Fibroblast of skin of abdomen (primary cell): ENCODE measurements around the gene REG1A. TPM values are rescaled to one million over a fixed set of nuclear protein-coding genes. Genes with fewer than 3 reads are reported as not detected.

Experiments used
- DNase-seq: peaks from one replicate; pipeline ENCODE4 v3.0.0-alpha.2; 2013
- polyA plus RNA-seq, 2 experiments: library from polyadenylated mRNA; unstranded; fragments of 120-200 nt; gene quantifications; one replicate each; pipeline ENCODE4 v1.2.1, GENCODE V29; 2013; ENCODE audit not compliant: insufficient read length in 2 of 2

The REG1A gene
- polyA plus RNA-seq (2013, experiment 1 of 2; ENCODE audit: insufficient read length): not detected
- polyA plus RNA-seq (2013, experiment 2 of 2; ENCODE audit: insufficient read length): not detected

- no peak for DNase-seq
Observed at GRCh38 chr2:79120194-79120713, at the start of gene REG1A. TSS of gene REG1A (plus strand) at chr2:79120488. CDS start at chr2:79120862, 374 bp downstream.

DNA sequence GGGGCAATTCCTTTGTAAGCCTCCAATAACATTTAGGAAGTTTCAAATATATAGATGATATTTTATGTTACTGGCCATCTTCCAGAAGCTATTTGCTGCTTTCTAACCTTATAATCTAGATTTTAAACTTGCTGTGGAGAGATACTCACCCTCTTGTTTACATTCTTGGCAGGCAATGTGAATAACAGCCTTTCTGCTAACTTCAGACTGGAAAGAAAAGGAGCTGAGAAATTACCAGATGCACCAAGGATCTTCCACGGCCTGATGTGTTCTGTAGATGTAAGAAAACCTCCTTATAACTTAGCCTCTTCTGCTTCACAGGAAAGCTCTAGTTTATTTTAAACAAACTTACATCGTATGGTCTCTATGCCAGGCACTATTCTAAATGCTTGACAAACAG is 49.2 kb upstream of the REG1A start:
- no peak for DNase-seq

DNA sequence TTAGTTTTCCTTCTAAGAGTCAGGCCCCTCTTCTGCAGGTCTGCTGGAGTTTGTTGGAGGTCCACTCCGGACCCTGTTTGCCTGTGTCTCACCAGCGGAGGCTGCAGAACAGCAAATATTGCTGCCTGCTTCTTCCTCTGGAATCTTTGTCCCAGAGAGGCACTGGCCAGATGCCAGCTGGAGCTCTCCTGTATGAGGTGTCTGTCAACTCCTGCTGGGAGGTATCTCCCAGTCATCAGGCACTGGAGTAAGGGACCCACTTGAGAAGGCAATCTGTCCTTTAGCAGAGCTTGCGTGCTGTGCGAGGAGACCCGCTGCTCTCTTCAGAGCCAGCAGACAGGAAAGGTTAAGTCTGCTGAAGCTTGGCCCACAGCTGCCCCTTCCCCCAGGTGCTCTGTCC is 37.3 kb upstream of the REG1A start:
- no peak for DNase-seq

GRCh38 chr2:79083597-79084251 is 36.6 kb upstream of the REG1A start:
- no peak for DNase-seq

- no peak for DNase-seq
Observed at GRCh38 chr2:79084495-79085135, 35.7 kb upstream of the REG1A start.

- no peak for DNase-seq
Observed at GRCh38 chr2:79085382-79085781, 34.9 kb upstream of the REG1A start.

GRCh38 chr2:79086255-79086654 is 34.0 kb upstream of the REG1A start:
- DNase-seq: no peak

- DNase-seq: no peak
Observed at GRCh38 chr2:79087785-79088364, 32.4 kb upstream of the REG1A start, which contains the start of gene REG1B. TSS of gene REG1B (minus strand) at chr2:79087993. CDS start at chr2:79087612, 381 bp downstream.

- no peak for DNase-seq
Observed at GRCh38 chr2:79090693-79091092, 29.6 kb upstream of the REG1A start.

DNA sequence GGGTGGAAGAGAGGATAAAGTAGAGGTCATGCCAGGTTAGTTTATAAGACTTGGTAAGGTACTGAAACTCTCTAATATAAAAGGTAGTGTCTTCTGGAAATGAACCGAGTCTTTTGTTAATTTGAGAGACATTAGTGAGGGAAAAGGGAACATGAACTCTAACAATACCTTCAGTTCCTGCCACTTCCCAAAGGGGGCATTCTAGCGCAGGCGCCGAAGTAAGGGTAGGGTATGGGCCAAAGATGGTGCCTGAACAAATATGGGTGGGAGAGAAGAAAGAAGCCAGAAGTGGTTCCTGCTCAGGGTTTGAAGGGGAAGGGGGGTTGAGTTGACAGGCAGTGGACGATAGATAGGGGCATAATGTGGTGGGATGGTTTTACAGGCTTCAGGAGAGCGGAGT is 22.4 kb upstream of the REG1A start:
- DNase-seq: no peak

GRCh38 chr2:79099140-79099686 is 21.1 kb upstream of the REG1A start:
- DNase-seq: no peak

DNA sequence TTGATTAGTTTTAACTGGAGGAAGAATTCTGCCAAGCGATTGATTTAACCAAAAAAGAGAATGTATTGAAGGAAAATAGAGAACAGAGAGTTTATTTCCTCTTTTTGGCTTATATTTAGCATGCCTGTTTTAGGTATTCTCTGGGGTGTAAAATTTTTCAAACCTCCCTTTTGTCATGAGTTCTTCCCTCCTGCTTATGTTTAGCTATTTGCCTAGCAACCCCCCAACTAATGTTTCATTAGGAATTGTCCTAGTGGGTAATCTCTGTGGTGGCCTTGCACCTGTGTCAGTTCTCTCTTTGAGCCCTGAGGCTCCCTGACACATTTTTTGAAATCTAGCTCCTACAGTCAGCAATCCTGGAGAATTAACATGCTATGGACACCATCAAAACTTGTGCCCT is 20.0 kb upstream of the REG1A start:
- no peak for DNase-seq

- DNase-seq: no peak
Observed at GRCh38 chr2:79101024-79101423, 19.3 kb upstream of the REG1A start.

DNA sequence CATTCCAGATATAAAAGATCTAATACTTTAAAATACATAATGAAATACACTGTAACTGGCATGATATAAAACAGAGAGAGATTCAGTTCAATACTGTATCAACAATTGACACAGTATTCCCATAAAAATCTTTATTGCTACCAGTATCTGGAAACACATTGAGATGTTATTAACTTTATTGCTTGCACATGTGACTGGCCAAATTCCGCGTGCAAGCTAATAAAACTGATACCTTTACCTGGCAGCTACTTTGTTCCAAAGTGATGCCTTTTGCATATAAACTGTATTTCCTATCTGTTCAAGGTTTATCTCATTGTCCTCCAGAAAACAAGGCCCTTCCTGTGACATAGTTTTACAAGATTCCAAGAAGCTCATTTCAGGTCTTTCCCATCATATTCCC is 17.1 kb upstream of the REG1A start:
- DNase-seq: no peak

DNA sequence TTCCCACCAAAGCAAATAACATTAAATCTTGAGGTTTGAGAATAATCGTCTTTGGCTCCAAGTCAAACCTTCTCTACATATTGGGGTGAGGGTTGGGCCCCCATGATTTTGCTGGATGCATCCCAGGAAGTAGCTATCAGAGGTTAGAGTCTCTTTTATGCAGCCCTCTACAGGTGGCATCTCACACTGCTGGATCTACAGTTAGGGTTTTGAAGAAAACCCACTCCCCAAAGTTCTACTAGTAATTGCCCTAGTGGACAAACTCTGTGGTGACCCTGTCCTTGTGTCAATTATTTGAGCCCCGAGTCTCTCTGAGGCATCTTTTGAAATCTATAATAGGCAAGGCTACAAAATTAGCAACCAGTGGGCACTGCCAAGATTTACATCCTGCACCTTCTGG is 15.0 kb upstream of the REG1A start:
- no peak for DNase-seq

- DNase-seq: no peak
Observed at GRCh38 chr2:79112269-79112668, 8.0 kb upstream of the REG1A start.

GRCh38 chr2:79114797-79115494 is 5.3 kb upstream of the REG1A start:
- no peak for DNase-seq

GRCh38 chr2:79116997-79117928 is 3.0 kb upstream of the REG1A start:
- DNase-seq: no peak

- DNase-seq: no peak
Observed at GRCh38 chr2:79122676-79123075, 2.4 kb downstream of the REG1A start.

DNA sequence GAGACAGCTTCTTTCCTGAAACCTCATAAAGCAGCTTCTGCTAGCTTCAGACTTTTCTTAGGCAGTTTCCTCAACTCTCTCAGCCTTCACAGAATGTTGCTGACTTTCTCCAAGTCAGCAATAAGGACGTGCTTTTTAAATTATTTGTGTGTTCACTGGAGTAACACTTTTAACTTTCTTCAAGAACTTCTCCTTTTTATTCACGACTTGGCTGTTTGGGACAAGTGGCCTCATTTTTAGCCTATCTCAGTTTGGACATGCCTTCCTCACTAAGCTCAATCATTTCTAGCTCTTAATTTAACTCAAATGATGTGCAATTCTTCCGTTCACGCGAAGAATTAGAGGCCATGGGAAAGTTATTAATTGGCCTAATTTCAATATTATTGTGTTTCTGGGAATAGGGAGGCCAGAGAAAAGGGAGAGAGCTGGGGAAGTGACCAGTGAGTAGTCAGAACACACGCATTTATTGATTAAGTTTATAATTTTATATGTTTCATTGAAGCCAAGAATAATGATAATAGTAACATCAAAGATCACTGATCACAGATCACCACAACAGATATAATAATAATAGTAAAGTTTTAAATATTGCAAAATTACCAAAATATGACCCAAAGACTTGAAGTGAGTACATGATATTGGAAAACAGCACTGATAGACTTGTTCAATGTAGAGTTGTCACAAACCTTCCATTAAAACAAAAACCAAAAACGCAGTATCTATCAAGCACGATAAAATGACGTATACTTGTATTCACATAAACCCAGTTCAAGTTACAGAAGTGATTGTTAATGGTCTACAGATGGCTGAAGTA is 4.8 kb downstream of the REG1A start:
- DNase-seq: no peak

DNA sequence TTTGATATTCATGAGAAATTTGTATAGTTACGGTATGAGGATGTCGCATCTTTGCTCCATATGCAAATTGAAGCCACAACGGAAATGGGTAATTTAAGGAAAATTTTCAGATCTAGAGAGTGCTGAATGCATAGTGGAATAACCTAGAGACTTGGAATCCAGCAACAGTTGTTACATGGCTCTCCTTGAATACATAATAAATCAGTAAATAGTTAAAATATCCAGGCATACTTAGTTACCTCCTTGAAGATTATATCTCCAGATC is 5.4 kb downstream of the REG1A start:
- no peak for DNase-seq
